Fibroblast of lung (primary cell): ENCODE measurements around the gene EFNA2.

Source experiments
- CTCF ChIP-seq, 2 donors: IDR thresholded peaks in 1 of 2; conservative IDR thresholded peaks in 1 of 2; 1 replicate in 1 of 2; 2 replicates in 1 of 2; pipeline ENCODE4 v1.5.1; 2011 to 2012; ENCODE audit warnings: low read length in 2 of 2, control low read depth in 1 of 2, inconsistent platforms in 1 of 2, low read depth in 1 of 2, mild to moderate bottlenecking in 1 of 2
- EZH2 ChIP-seq: IDR thresholded peaks from 2 replicates; pipeline ENCODE4 v1.5.1; 2012; ENCODE audit warnings: low read length, control low read depth, mild to moderate bottlenecking; ENCODE audit errors: missing control alignments

DNA sequence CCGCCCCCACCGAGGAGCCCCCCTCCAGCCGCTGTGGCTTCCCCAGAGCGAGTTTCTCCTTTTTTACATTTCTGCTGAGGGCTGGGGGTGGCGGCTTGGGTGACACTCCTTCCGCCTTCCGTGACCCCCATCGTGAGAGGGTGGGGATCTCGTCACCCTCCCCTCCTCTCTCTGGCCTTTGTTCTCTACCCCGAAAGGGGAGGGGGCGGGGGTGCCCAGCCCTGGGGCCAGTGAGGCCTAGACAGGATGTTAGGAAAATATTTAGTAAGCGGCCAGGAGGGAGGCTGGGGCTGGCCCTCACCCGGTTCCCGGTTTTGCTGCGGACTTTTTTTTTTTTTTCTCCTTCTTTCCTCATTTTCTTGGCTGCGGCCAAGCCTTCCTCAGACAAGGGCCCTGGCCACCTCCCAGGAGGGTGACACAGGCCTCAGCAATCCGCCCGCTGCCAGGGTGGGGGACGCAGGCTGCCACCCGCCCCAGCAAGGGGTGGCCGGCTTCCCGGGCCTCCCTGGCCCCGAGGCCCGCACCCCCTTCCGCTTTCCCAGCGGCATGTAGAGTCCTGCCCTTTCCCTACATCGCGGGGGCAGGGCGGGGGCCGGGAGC is 33.4 kb upstream of the EFNA2 start:
- no peak for TF ChIP-seq EZH2
- TF ChIP-seq CTCF (conservative IDR thresholded peaks at IDR 0.05 in 1 of 2, IDR thresholded peaks at IDR 0.05 in 1 of 2; ENCODE audit: low read depth in 1 of 2, low read length in 2 of 2), result no peak
